Hippocampal formation (tissue), 2 donors: Measurements from ENCODE around the gene TBC1D17.

Source experiments
- DNase-seq, 2 donors: peaks; one replicate each; lab custom pipeline; 2025; lab: John Stamatoyannopoulos, UW

The TBC1D17 gene

DNA sequence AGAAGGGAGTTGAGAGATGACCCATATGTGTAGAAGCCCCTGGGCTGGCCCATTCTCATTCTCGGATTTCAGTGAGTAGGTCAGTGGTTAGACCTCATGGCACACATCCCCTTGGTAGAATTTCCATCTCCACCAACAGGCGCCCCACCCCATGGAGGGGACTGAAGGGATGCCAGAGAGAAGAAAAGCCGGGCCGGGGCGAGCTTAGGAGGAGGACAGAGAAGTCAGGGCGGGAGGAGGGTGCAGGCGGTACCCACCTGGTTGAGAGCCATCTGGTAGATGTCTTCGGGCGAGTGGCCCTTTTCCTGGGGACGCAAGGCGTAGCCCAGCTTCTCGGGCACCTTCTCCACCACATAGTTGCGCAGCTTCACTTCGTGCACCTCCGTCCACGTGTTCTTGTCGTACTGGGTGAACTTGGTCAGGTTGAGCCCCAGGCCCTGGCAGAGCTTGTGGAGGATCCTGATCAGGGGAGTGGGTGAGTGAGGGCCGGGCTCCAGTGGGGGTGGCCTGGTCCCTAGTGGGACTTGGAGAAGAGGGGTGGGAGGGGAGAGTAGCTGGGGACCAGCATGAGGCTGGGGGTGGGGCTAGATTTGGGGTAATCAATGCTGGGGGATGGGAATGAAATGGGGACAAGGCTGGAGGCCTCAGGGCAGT, 16.6 kb downstream of the TBC1D17 start:
- no peak for DNase-seq

GRCh38 chr19:49894879-49895565, 17.5 kb downstream of the TBC1D17 start:
- no peak for DNase-seq

DNA sequence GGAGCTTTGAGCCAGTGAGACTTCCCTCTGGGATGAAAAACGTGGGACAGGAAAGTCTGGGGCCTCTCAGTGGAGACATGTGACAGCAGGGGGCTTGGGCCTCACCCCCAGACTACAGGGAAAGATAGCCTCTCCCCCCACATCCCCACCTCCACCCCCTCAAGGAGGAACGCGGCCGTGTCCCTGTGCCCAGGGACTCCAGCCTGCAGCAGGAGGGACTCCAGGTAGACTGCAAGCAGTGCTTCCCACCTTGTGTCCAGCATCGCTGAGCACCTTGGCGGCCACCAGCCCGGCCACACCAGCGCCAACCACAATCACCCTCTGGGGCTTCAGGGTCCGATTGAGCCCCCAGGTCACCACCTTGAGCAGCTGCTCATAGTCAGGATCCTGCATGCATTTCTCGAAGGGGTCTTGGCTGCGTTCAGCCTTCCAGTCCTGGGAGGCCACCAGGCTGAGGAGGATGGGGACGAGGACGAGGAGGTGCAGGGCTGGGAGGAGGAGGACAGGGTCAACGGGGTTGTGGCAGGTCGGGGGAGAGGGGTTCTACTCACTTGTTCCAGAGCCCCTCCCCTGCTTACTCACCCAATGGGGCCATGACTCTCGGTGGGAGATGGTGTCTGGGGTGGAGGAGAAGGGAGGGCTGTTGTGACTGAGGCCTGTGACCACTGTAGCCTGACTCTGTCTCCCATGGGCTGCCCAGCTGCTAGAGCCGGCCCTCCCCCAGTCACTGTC, 18.2 kb downstream of the TBC1D17 start:
- DNase-seq = no peak

- DNase-seq = no peak
Observed at GRCh38 chr19:49896863-49897621, 19.5 kb downstream of the TBC1D17 start, which contains the start of gene IL4I1. TSS of gene IL4I1 (minus strand) at chr19:49896887. CDS start at chr19:49896160, 727 bp downstream.

- DNase-seq = no peak
Observed at GRCh38 chr19:49904136-49904535, 26.6 kb downstream of the TBC1D17 start.

DNA sequence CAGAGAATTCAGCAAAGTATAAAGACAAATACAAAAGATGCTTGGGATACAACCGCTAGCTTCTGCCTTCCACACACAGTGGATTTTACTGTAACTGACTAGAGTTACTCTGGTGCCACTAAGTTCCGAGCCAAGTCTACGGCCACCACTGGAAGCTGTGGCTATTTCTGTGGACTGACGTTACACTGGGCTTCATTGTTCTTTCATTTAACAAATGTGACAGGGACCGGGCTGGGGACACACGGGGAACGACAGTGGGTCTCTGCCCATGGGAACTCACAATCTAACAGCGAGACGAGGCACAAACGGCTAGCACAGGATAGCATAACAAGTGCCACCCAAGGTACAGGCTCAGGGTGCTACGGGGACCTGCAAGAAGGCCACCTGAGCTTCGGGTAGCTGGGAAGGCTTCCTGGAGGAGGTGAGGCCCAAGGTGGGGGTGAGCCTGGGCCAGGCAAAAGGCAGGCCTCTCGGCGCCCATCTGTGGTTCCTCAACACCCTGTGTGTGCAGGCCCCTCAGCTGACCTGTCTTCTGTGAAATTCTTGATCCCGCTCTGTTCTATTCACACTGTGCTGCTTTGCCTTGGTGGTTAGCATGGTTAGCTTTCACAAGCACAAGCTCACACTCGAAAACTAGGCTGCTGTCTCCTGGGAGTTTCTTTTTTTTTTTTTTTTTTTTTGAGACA, 29.5 kb downstream of the TBC1D17 start:
- DNase-seq = peak in 1 of 2 donors; percentile 37

DNA sequence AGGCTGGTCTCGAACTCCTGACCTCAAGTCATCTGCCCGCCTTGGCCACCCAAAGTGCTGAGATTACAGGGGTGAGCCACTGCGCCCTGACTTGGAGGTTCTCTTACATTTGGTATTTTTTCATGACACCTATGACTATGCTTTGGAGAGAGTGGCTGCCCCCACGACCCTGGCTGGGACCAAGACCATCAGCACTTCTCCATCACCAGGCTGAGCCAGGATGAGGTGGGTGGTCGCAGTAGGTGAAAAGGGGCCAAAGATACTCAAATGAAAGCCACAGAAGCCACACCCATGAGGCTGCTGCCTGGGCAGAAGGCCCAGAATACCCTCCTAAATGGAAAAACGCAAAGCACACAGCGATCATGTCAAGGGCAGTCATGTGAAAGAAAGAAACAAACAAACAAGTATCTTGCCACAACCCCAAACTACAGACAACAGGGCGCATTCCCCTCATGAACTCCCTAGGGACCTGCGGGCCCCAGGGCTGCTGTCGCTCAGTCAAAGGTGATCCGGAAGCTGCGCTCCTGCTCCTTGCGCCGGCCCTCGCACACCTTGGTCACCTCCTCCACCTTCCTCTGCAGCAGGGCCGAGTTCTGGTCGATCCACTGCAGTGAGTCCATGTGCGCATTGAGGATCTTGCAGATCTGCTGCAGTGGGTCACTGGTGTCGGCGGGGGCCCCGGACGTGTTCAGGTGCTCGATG, 30.4 kb downstream of the TBC1D17 start:
- DNase-seq = no peak

DNA sequence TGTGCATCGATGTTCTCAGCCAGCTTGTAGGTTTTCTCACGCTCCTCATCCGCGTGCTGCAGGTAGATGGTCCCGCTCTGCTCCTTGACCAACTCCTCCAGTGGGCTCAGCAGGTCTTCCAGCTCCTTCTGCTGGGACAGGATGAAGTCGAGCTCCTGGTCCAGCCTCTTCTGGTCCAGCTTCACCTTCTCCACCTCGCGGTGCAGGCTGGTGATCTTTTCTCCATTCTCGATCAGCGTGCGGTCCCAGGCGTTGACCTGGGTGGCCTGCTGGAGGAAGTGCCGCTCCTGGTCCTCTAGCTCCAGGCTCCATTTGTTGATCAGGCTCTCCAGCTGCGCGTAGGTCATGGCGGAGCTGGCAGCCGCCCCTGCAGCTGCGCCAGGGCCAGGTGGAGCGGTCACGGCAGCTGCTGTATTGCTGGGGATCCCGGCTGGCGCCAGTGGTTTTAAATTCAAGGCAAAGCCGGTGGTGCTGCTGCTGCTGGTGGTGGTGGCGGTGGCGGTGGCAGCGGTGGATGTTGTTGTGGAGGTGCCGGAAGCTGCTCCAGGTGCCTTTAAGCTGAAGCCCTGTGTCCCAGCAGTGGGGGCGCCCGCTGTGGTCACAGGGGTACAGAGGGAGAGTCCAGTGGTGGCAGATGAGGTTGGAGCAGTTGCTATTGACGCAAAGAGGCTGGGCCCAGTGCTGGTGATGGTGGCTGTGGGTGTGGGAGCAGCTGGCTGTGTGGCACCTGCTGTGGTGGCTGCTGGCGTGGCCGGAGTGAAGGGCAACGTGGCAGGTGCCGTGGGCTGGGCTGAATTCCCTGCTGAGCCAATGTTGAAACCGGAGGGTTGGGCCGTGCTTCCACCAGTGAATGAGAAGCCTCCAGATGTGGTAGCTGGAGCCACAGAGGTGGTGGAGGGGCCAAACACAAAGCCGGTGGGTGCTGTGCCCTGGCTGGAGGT, 31.2 kb downstream of the TBC1D17 start:
- no peak for DNase-seq

- no peak for DNase-seq
Observed at GRCh38 chr19:49910179-49910578, 32.7 kb downstream of the TBC1D17 start.

DNA sequence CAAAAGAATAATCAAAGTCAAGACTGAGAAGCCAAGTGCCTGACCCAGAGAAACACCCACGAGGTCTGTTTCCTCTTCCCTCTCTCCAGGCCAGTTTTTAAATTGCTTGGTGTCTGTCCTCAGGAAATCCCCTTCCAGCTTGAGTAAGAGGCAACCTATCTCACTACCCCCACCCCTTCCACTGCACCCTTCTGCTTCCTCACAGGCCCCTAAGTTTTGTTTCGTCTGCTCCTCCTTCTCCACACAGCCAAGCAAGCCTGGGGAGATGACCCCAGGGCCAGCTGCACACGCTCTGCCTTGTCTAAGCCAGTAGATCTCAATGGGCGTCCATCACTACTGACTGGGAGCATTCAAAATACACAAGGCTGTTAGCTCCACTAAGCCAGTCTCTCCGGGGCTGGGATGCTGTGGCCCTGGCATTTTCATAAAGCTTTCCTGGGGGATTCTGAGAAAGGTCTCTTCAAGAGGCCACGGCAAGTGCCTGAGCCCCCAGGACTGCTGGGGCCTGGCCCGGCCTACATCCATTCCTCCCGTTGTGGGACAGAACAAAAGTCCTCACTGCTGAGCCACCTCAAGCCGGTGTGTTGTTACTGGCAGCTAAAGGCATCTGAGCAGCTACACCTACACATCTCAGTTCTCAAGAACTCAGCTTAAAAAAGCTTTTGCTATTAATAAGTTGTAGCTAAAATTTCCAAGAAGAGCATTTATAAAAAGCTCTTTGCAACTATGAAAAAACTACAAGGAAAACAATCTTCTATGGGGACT, 34.1 kb downstream of the TBC1D17 start:
- peak in 1 of 2 donors; percentile 36 for DNase-seq

- DNase-seq = no peak
Observed at GRCh38 chr19:49912965-49913685, 35.6 kb downstream of the TBC1D17 start.

DNA sequence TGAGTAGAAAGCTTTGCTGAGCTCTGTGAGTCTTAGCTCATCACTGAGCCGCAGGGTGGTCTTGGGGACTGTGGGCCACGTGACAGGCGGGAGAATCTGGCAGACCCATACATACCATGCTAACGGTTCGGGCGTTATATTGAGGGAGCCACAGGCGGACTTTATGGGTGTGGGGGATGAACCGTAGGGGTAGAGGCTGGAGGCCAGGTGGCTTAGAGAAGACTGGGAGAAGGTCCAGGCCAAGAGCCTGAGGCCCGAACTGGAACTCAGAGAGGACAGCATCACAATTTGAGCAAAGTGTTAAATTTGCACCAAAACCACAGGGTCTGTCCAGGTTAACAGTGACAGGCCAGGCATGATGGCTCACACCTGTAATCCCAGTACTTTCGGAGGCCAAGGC, 36.2 kb downstream of the TBC1D17 start:
- no peak for DNase-seq

- DNase-seq = no peak
Observed at GRCh38 chr19:49915271-49915670, 37.8 kb downstream of the TBC1D17 start.

DNA sequence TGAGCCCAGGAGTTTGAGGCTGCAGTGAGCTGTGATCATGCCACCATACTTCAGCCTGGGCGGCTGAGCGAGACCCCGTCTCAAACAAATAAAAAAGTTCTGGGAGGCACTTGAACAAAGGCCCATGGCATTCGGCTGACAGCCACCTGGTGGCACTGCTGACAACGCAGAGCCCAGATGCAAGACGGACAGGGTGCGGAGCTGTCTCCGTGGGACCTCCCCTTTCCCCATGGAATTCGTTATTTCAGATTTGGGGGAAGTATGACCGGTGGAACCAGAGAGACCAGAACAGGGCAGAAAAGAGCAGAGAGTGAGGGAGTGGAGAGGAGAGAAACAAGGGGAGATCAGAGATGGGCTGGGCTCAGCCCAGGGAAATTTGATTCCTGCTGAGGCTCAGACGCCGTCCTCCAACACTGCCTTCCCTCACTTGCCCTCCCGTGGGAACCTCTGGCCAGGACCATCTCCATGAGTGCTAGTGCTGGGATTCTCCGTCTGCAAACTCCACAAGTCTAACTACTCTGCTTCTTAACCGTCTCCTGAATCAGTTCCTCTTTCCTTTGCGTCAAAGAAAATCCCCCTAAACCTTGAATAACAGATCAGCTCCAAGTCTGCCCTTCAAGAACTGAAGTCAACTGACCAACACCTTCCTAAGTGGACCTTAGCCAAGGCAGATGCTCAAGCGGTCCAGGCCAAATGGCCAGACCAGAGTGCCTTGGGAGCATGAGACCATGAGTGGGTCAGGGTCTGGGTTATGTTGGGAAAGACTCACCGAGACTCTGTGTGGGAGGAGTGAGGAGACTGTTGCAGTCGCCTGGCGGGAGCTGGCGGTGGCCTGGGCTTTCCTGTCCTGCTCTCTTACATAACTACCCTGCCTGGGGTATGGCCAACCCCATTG, 39.6 kb downstream of the TBC1D17 start:
- no peak for DNase-seq

DNA sequence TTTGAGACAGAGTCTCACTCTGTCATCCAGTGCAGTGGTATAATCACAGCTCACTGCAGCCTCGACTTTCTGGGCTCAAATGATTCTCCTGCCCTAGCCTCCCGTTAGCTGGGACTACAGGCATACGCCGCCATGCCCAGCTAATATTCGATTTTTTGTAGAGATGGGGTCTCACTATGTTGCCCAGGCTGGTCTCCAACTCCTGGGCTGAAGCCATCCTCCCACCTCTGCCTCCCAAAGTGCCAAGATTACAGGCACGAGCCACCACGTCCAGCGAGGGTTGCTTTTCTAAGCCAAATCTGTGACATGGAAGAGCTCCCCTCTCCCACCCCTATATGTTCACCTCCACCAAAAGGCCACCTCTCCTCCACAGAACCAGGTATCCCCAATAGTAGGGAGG, 40.6 kb downstream of the TBC1D17 start:
- no peak for DNase-seq

GRCh38 chr19:49920624-49921363, 43.3 kb downstream of the TBC1D17 start:
- DNase-seq = no peak
